SK-N-SH (cell line): ENCODE measurements around the gene WNK1. TPM values are rescaled to one million over a fixed set of nuclear protein-coding genes. Genes with fewer than 3 reads are reported as not detected.
"Not testable (repeated sequence)": the region's sequence is repeated elsewhere in the genome, so short reads cannot be mapped to it uniquely, and the experiment has no call there.

Experiments used
- CTCF ChIA-PET: fragments of 300-600, 350-600 bp; formaldehyde crosslinking; extraction: SDS; loops from one replicate; lab custom pipeline; 2021; lab: Yijun Ruan, JAX
- POLR2A ChIA-PET: fragments of 350-600 bp; sonication (Branson Sonifier 250); formaldehyde crosslinking; extraction: SDS; loops from one replicate; lab custom pipeline; 2020; ENCODE audit warnings: antibody characterized with exemption, inconsistent platforms; lab: Yijun Ruan, JAX
- DNase-seq: peaks from one replicate; pipeline ENCODE4 v3.0.0; 2012
- H2AFZ ChIP-seq: fragments of 200-600 bp; sonication (generic); 2 replicates; pipeline ENCODE4 v1.8.1; 2016; ENCODE audit warnings: antibody characterized with exemption, mild to moderate bottlenecking, low read depth
- H3F3A ChIP-seq: fragments of 200-600 bp; sonication (generic); replicated peaks from 2 replicates; pipeline ENCODE3; 2016; ENCODE audit warnings: antibody characterized with exemption, mild to moderate bottlenecking; ENCODE audit not compliant: insufficient read depth
- H3K27ac ChIP-seq, 2 experiments: fragments of 200-500 bp in 1 of 2; fragments of 200-600 bp in 1 of 2; sonication (Bioruptor generic) in 1 of 2; sonication (generic), shearing (Covaris generic) in 1 of 2; 2 replicates each; pipeline versions ENCODE4 v1.5.1 to v1.6.1; 2014 to 2016; ENCODE audit warnings: low read depth in 2 of 2, inconsistent platforms in 1 of 2, low read length in 1 of 2, mild to moderate bottlenecking in 1 of 2, mixed read lengths in 1 of 2
- H3K27me3 ChIP-seq: fragments of 200-600 bp; sonication (generic), shearing (Covaris generic); 2 replicates; pipeline ENCODE4 v1.6.1; 2016; ENCODE audit warnings: mixed run types; ENCODE audit not compliant: insufficient read depth
- H3K36me3 ChIP-seq, 2 experiments: fragments of 200-500 bp in 1 of 2; fragments of 200-600 bp in 1 of 2; sonication (Bioruptor generic) in 1 of 2; sonication (generic) in 1 of 2; replicated peaks in 1 of 2; 2 replicates each; pipeline versions ENCODE3 to v1.5.1; 2014 to 2016; ENCODE audit warnings: low read length in 1 of 2, mild to moderate bottlenecking in 1 of 2; ENCODE audit not compliant: insufficient read depth in 2 of 2, control insufficient read depth in 1 of 2
- H3K4me1 ChIP-seq, 2 experiments: fragments of 200-500 bp in 1 of 2; fragments of 200-600 bp in 1 of 2; sonication (Bioruptor generic) in 1 of 2; sonication (generic), shearing (Covaris generic) in 1 of 2; 2 replicates each; pipeline versions ENCODE4 v1.5.1 to v1.6.1; 2014 to 2016; ENCODE audit warnings: low read depth in 1 of 2, low read length in 1 of 2, mixed run types in 1 of 2; ENCODE audit not compliant: insufficient read depth in 2 of 2, control insufficient read depth in 1 of 2
- H3K4me2 ChIP-seq: fragments of 200-600 bp; sonication (generic), shearing (Covaris generic); 2 replicates; pipeline ENCODE4 v1.6.1; 2017; ENCODE audit warnings: mixed run types
- H3K4me3 ChIP-seq, 2 experiments: fragments of 200-500 bp in 1 of 2; fragments of 200-600 bp in 1 of 2; sonication (Bioruptor generic) in 1 of 2; sonication (generic), shearing (Covaris generic) in 1 of 2; 2 replicates each; pipeline versions ENCODE4 v1.5.1 to v1.8.1; 2014 to 2016; ENCODE audit warnings: low read depth in 2 of 2, inconsistent platforms in 1 of 2, low read length in 1 of 2, mild to moderate bottlenecking in 1 of 2, mixed read lengths in 1 of 2, moderate library complexity in 1 of 2
- H3K79me2 ChIP-seq: fragments of 200-600 bp; sonication (generic); 2 replicates; pipeline ENCODE4 v1.8.1; 2017; ENCODE audit warnings: mild to moderate bottlenecking; ENCODE audit not compliant: insufficient read depth
- H3K9ac ChIP-seq: fragments of 200-600 bp; sonication (generic); 2 replicates; pipeline ENCODE4 v1.6.1; 2017; ENCODE audit warnings: mixed run types
- H3K9me2 ChIP-seq: fragments of 200-600 bp; sonication (generic); 2 replicates; pipeline ENCODE4 v1.6.1; 2017; ENCODE audit warnings: mixed run types
- H3K9me3 ChIP-seq: fragments of 200-600 bp; sonication (generic); 2 replicates; pipeline ENCODE4 v1.6.1; 2017; ENCODE audit warnings: mixed run types, mild to moderate bottlenecking, moderate library complexity
- H4K20me1 ChIP-seq: fragments of 200-600 bp; sonication (generic); 2 replicates; pipeline ENCODE4 v1.6.1; 2017; ENCODE audit warnings: mild to moderate bottlenecking, mixed run types; ENCODE audit not compliant: insufficient read depth
- EP300 ChIP-seq, 2 experiments: IDR thresholded peaks; 2 replicates each; pipeline versions ENCODE4 v1.4.0 to v1.6.1; 2012; ENCODE audit warnings: borderline replicate concordance in 1 of 2, low read depth in 1 of 2, low read length in 1 of 2
- FOSL2 ChIP-seq: IDR thresholded peaks from 2 replicates; pipeline ENCODE4 v1.4.0; 2012; ENCODE audit warnings: low read depth, mild to moderate bottlenecking, moderate library complexity, borderline replicate concordance
- GABPA ChIP-seq: IDR thresholded peaks from 2 replicates; pipeline ENCODE4 v1.4.0; 2012; ENCODE audit warnings: low read depth, mild to moderate bottlenecking
- MXI1 ChIP-seq: IDR thresholded peaks from 2 replicates; pipeline ENCODE4 v1.6.1; 2012; ENCODE audit warnings: mild to moderate bottlenecking, low read depth, low read length, improper control_type of control experiment
- NRF1 ChIP-seq: IDR thresholded peaks from 2 replicates; pipeline ENCODE4 v1.6.1; 2012; ENCODE audit warnings: low read depth, mild to moderate bottlenecking, low read length
- RFX5 ChIP-seq: IDR thresholded peaks from 2 replicates; pipeline ENCODE4 v1.6.1; 2012; ENCODE audit warnings: mild to moderate bottlenecking, improper control_type of control experiment, low read length
- SIN3A ChIP-seq: IDR thresholded peaks from 2 replicates; pipeline ENCODE4 v1.6.1; 2012; ENCODE audit warnings: low read depth, mild to moderate bottlenecking, low read length, moderate library complexity, borderline replicate concordance
- TCF12 ChIP-seq: IDR thresholded peaks from 2 replicates; pipeline ENCODE4 v1.4.0; 2012
- TEAD4 ChIP-seq: IDR thresholded peaks from 2 replicates; pipeline ENCODE4 v1.4.0; 2012; ENCODE audit warnings: mild to moderate bottlenecking, borderline replicate concordance; ENCODE audit not compliant: insufficient read depth
- YY1 ChIP-seq: IDR thresholded peaks from 2 replicates; pipeline ENCODE4 v1.4.0; 2012; ENCODE audit warnings: low read depth, mild to moderate bottlenecking
- WGBS: methylation state at CpG from one replicate; pipeline ENCODE4 v1.1.6; 2017; ENCODE audit warnings: low lambda C conversion rate; 5-methylcytosine and 5-hydroxymethylcytosine counted together
- polyA plus RNA-seq, 3 experiments: library from polyadenylated mRNA; depleted of rRNA; stranded (reverse); fragments of >200 nt; gene quantifications; 2 replicates each; pipeline ENCODE4 v1.2.3, GENCODE V29; 2012
- TF ChIP-seq, protein P1 (sequence below): IDR thresholded peaks from 2 replicates; pipeline ENCODE4 v1.4.0; 2012; ENCODE audit warnings: low read depth
- TF ChIP-seq, protein P2 (sequence below): IDR thresholded peaks from 2 replicates; pipeline ENCODE4; 2012
- TF ChIP-seq, protein P3 (sequence below): IDR thresholded peaks from 2 replicates; pipeline ENCODE4 v1.6.1; 2012; ENCODE audit warnings: mild to moderate bottlenecking, low read depth, low read length, moderate library complexity

Gene WNK1
- polyA plus RNA-seq, 1 of the 3 experiments (the other 2 are of a cell fraction) = 30.5 TPM

DNA sequence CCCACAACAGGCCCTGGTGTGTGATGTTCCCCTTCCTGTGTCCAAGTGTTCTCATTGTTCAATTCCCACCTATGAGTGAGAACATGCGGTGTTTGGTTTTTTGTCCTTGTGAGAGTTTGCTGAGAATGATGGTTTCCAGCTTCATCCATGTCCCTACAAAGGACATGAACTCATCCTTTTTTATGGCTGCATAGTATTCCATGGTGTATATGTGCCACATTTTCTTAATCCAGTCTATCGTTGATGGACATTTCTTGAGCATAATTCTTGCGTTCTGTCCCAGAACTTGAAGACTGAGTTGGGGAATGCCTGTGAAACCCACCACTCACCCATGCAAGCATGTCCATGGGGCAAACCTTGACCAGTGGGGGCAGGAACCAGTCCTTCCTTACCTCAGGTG, 44.3 kb upstream of the WNK1 start:
- H3K9me2 ChIP-seq, H3K9me3 ChIP-seq, H3K4me3 ChIP-seq, H3K4me1 ChIP-seq, H2AFZ ChIP-seq, H3K36me3 ChIP-seq, H3K79me2 ChIP-seq, H4K20me1 ChIP-seq, POLR2A ChIA-PET, H3K27ac ChIP-seq, H3F3A ChIP-seq, H3K27me3 ChIP-seq, DNase-seq, CTCF ChIA-PET, H3K9ac ChIP-seq, H3K4me2 ChIP-seq: not testable (repeated sequence)
- 87% methylated on average over 3 of the region's 3 CpGs for WGBS

DNA sequence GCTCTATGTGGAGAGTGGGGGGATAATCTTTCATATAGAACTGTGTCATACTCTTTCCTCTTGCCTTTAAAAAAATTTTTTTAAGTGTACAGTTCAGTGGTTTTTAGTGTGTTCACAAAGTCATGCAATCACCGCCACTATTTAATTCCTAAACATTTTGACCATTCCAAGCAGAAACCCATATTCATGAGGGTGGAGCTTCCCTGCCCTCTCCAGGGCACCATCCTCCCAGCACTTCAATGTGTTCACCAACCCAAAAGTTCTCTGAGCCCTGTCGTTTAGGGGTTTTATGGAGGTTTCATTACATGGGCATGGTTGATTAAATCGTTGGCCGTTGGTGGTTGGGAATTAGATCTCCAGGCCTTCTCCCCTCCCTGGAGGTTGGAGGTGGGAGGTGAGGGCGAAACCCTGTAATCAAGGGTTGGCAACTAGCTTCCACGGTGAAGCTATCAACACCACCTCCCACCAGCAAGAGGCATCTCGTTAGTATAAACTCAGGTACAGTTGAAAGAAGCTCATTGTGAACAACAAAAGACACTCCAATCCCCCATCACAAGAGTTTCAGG, 42.8 kb upstream of the WNK1 start:
- Histone ChIP-seq H3K9me2 (no peaks in the 10 kb centered on the region), H3K4me1 (no peaks in the 10 kb centered on the region), H3K9ac (no peak overlapping the region), H3K9me3 (no peaks in the 10 kb centered on the region), H3K4me3 (no peak overlapping the region), H2AFZ (no peak overlapping the region), H3K36me3 (no peaks in the 10 kb centered on the region), H3K27me3 (no peaks in the 10 kb centered on the region), H4K20me1 (no peaks in the 10 kb centered on the region), H3F3A (no peaks in the 10 kb centered on the region), H3K27ac (no peak overlapping the region), H3K79me2 (no peaks in the 10 kb centered on the region), H3K4me2 (no peak overlapping the region)
- ChIA-PET POLR2A (no interaction called here), CTCF (interaction anchor here (0.9 kb wide), 1 partner anchor 43 kb away, joined by 3 read pairs; the partner anchor contains the start of gene WNK1)
- WGBS = 78% methylated on average over 7 of the region's 7 CpGs
- TF ChIP-seq TEAD4 (no peak), SIN3A (no peak), EP300 (IDR thresholded peaks at IDR 0.05; ENCODE audit: borderline replicate concordance in 1 of 2, low read depth in 1 of 2, low read length in 1 of 2) (no peak), FOSL2 (no peak), GABPA (no peak), TCF12 (no peak), MXI1 (no peak), YY1 (no peak), NRF1 (no peak), RFX5 (no peak)
- TF ChIP-seq, protein P1, sequence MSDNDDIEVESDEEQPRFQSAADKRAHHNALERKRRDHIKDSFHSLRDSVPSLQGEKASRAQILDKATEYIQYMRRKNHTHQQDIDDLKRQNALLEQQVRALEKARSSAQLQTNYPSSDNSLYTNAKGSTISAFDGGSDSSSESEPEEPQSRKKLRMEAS = no peak
- TF ChIP-seq, protein P2, sequence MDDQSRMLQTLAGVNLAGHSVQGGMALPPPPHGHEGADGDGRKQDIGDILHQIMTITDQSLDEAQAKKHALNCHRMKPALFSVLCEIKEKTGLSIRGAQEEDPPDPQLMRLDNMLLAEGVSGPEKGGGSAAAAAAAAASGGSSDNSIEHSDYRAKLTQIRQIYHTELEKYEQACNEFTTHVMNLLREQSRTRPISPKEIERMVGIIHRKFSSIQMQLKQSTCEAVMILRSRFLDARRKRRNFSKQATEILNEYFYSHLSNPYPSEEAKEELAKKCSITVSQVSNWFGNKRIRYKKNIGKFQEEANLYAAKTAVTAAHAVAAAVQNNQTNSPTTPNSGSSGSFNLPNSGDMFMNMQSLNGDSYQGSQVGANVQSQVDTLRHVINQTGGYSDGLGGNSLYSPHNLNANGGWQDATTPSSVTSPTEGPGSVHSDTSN = no peak
- TF ChIP-seq, protein P3, sequence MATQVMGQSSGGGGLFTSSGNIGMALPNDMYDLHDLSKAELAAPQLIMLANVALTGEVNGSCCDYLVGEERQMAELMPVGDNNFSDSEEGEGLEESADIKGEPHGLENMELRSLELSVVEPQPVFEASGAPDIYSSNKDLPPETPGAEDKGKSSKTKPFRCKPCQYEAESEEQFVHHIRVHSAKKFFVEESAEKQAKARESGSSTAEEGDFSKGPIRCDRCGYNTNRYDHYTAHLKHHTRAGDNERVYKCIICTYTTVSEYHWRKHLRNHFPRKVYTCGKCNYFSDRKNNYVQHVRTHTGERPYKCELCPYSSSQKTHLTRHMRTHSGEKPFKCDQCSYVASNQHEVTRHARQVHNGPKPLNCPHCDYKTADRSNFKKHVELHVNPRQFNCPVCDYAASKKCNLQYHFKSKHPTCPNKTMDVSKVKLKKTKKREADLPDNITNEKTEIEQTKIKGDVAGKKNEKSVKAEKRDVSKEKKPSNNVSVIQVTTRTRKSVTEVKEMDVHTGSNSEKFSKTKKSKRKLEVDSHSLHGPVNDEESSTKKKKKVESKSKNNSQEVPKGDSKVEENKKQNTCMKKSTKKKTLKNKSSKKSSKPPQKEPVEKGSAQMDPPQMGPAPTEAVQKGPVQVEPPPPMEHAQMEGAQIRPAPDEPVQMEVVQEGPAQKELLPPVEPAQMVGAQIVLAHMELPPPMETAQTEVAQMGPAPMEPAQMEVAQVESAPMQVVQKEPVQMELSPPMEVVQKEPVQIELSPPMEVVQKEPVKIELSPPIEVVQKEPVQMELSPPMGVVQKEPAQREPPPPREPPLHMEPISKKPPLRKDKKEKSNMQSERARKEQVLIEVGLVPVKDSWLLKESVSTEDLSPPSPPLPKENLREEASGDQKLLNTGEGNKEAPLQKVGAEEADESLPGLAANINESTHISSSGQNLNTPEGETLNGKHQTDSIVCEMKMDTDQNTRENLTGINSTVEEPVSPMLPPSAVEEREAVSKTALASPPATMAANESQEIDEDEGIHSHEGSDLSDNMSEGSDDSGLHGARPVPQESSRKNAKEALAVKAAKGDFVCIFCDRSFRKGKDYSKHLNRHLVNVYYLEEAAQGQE = no peak
- DNase-seq = no peak
